ENCODE data around the gene DAAM1.

DNA sequence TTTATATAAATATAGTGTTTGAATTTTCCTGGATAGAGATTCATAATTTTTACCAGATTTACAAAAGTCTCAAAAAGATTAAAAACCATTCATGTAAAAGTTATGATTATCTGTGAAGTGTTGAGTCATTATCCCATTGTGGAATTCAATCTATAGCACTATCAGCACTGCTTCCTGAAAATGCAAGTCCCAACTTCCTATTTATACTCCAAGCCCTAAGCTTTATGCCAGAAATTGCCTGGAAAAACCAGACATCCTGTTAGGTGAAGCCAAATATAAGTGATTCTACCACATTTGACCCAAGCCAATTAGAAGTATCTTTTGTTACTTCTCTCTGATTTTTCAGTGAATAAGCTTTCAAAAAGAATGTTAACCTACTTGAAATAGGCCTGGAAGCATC is 147.6 kb downstream of the DAAM1 start:
- TF ChIP-seq CTCF (IDR thresholded peaks at IDR 0.05) (no peak), TCF7L2 (IDR thresholded peaks at IDR 0.05; ENCODE audit: low read depth, low read length) (no peak), POLR2AphosphoS5 (IDR thresholded peaks at IDR 0.05; ENCODE audit: low read depth, low read length) (no peak), REST (IDR thresholded peaks at IDR 0.05; ENCODE audit: insufficient read depth in 1 of 2, low read depth in 2 of 2, low read length in 1 of 2) (no peak)

All from Panc1 (cell line).